ENCODE measurements around the gene DDX1.

DNA sequence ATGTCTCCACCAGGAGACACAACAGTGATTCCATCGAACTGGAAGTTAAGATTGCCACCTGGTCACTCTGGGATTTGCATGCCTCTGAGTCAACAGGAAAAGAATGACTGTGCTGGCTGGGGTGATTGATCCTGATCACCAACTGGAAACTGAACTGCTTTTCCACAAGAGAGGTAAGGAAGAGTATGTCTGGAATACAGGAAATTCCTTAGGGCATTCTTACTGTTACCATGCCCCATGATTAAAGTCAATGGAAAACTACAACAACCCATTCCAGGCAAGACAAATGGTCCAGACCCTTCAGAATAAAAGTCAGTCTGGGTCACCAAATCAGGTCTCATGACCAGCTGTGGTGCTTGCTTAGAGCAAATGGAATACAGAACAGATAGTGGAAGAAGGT is 12.0 kb upstream of the DDX1 start:
- TF ChIP-seq, protein P1, sequence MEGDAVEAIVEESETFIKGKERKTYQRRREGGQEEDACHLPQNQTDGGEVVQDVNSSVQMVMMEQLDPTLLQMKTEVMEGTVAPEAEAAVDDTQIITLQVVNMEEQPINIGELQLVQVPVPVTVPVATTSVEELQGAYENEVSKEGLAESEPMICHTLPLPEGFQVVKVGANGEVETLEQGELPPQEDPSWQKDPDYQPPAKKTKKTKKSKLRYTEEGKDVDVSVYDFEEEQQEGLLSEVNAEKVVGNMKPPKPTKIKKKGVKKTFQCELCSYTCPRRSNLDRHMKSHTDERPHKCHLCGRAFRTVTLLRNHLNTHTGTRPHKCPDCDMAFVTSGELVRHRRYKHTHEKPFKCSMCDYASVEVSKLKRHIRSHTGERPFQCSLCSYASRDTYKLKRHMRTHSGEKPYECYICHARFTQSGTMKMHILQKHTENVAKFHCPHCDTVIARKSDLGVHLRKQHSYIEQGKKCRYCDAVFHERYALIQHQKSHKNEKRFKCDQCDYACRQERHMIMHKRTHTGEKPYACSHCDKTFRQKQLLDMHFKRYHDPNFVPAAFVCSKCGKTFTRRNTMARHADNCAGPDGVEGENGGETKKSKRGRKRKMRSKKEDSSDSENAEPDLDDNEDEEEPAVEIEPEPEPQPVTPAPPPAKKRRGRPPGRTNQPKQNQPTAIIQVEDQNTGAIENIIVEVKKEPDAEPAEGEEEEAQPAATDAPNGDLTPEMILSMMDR (IDR thresholded peaks at IDR 0.05), result no peak
- TF ChIP-seq POLR2A (IDR thresholded peaks at IDR 0.05), result no peak

Measured in heart left ventricle (tissue), 13 donors.